ENCODE measurements around the gene IGSF11. TPM values are rescaled to one million over a fixed set of nuclear protein-coding genes. Genes with fewer than 3 reads are reported as not detected.

The IGSF11 gene
- total RNA-seq = under 0.01 and 0.11 TPM in 2 replicates

GRCh38 chr3:119034256-119035013 is at the start of gene IGSF11:
IGSF11 (minus strand) TSS chr3:119034846; CDS start chr3:119034582, 264 bp downstream.

Other genes with a start within 250 kb of the IGSF11 start
- gene TEX55, start 111.3 kb upstream of the IGSF11 start, total RNA-seq = not detected in 2 replicates
- not detected in 2 replicates for gene UPK1B, start 138.8 kb upstream of the IGSF11 start, total RNA-seq
- gene B4GALT4, start 206.0 kb upstream of the IGSF11 start, total RNA-seq = 4.0 and 4.8 TPM in 2 replicates